ENCODE data around the gene ATP1A1.

The ATP1A1 gene

GRCh38 chr1:116345011-116345410 is 28.0 kb upstream of the ATP1A1 start:
- no peak for DNase-seq (ENCODE audit: low read depth in 2 of 2)

- peak in 1 of 2 donors; percentile 11 for DNase-seq (ENCODE audit: low read depth in 2 of 2)
Measured at GRCh38 chr1:116345843-116346242, 27.2 kb upstream of the ATP1A1 start.

GRCh38 chr1:116346943-116347673 is 25.9 kb upstream of the ATP1A1 start:
- DNase-seq (ENCODE audit: low read depth in 2 of 2): no peak

- DNase-seq (ENCODE audit: low read depth in 2 of 2): no peak
Measured at GRCh38 chr1:116347696-116348095, 25.3 kb upstream of the ATP1A1 start.

- no peak for DNase-seq (ENCODE audit: low read depth in 2 of 2)
Measured at GRCh38 chr1:116350097-116350645, 22.9 kb upstream of the ATP1A1 start.

GRCh38 chr1:116351914-116352313 is 21.1 kb upstream of the ATP1A1 start:
- no peak for DNase-seq (ENCODE audit: low read depth in 2 of 2)

- no peak for DNase-seq (ENCODE audit: low read depth in 2 of 2)
Measured at GRCh38 chr1:116352349-116352813, 20.7 kb upstream of the ATP1A1 start.

GRCh38 chr1:116353155-116353554 is 19.9 kb upstream of the ATP1A1 start:
- no peak for DNase-seq (ENCODE audit: low read depth in 2 of 2)

GRCh38 chr1:116356067-116356466 is 17.0 kb upstream of the ATP1A1 start:
- DNase-seq (ENCODE audit: low read depth in 2 of 2): no peak

GRCh38 chr1:116356673-116357072 is 16.4 kb upstream of the ATP1A1 start:
- no peak for DNase-seq (ENCODE audit: low read depth in 2 of 2)

- DNase-seq (ENCODE audit: low read depth in 2 of 2): no peak
Measured at GRCh38 chr1:116357487-116357886, 15.6 kb upstream of the ATP1A1 start.

GRCh38 chr1:116359060-116359830 is 13.8 kb upstream of the ATP1A1 start:
- DNase-seq (ENCODE audit: low read depth in 2 of 2): no peak

GRCh38 chr1:116359871-116360270 is 13.2 kb upstream of the ATP1A1 start:
- no peak for DNase-seq (ENCODE audit: low read depth in 2 of 2)

GRCh38 chr1:116360429-116361173 is 12.4 kb upstream of the ATP1A1 start:
- no peak for DNase-seq (ENCODE audit: low read depth in 2 of 2)

GRCh38 chr1:116361648-116362047 is 11.4 kb upstream of the ATP1A1 start:
- DNase-seq (ENCODE audit: low read depth in 2 of 2): no peak

- no peak for DNase-seq (ENCODE audit: low read depth in 2 of 2)
Measured at GRCh38 chr1:116362050-116362449, 11.0 kb upstream of the ATP1A1 start.

GRCh38 chr1:116365353-116365780 is 7.7 kb upstream of the ATP1A1 start:
- no peak for DNase-seq (ENCODE audit: low read depth in 2 of 2)

GRCh38 chr1:116365857-116366256 is 7.2 kb upstream of the ATP1A1 start:
- no peak for DNase-seq (ENCODE audit: low read depth in 2 of 2)

GRCh38 chr1:116367256-116367945 is 5.6 kb upstream of the ATP1A1 start:
- DNase-seq (ENCODE audit: low read depth in 2 of 2): no peak

GRCh38 chr1:116368241-116368640 is 4.8 kb upstream of the ATP1A1 start:
- DNase-seq (ENCODE audit: low read depth in 2 of 2): no peak

GRCh38 chr1:116370181-116370580 is 2.9 kb upstream of the ATP1A1 start:
- DNase-seq (ENCODE audit: low read depth in 2 of 2): no peak

All from stimulated activated CD8-positive, alpha-beta memory T cell treated with anti-CD3 and anti-CD28 coated beads, Interleukin-2, amount 100 ng/mL, for 1 hour (primary cell).